Measurements from ENCODE around the gene BRMS1. TPM values are rescaled to one million over a fixed set of nuclear protein-coding genes. Genes with fewer than 3 reads are reported as not detected.

BRMS1 gene
- total and polyA plus RNA-seq, 10 of the 15 experiments (the other 5 are each of a cell fraction or from before 2014, with no cell fraction given): 2.1 to 85.3 (median 48.5) TPM

DNA sequence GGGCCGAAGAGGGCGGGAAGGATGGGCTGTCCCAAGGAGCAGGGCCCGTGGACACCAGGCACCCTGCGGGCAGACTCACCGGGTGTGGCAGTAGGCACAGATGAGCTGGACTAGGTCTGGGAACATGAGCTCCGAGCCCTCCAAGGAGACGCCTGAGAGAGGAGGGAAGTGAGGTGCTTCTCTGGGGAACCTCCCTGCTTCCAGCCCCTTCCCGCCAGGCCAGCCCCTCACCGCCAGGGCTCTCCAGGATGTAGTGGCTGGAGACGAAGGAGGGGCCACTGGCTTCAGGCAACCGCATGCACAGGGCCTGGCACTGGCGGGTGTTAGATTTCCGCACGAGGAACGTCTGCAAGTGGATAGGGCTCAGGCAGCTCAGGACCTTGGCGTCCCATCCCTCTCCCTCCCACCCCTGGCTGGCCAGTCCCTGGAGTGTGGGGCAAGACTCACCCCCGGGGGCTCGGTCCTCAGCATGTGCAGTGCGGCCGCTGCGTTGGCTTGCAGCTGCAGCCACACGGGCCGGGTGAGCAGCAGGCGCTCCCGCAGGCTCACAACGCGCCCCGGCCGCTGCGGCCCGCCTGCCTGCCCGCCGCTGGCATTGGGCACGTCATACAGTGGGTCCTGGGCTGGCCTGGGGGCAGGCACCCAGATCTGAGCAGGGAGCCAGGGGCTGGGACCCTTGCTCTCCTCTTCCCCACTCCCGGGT is 9.2 kb downstream of the BRMS1 start:
- Histone ChIP-seq H3K36me3 (ENCODE audit: control insufficient read depth in 2 of 2, insufficient read depth in 2 of 2, low read length in 1 of 2) (peaks cover 0 to 10% of the 10 kb centered on the region in 2 experiments; a peak in 3 of 4 replicates), H3K79me2 (ENCODE audit: control insufficient read depth, insufficient read depth, low read length) (no peaks in the 10 kb centered on the region), H2AFZ (ENCODE audit: control insufficient read depth, low read depth, low read length) (no peak overlapping the region), H3K9ac (ENCODE audit: control insufficient read depth, insufficient read depth, low read length) (no peak overlapping the region), H3K9me3 (replicated peaks; ENCODE audit: control insufficient read depth, insufficient read depth, low read length) (no peaks in the 10 kb centered on the region), H3K4me1 (ENCODE audit: control insufficient read depth, insufficient read depth, low read length) (peaks cover 21% of the 10 kb centered on the region), H3K27me3 (replicated peaks in 1 of 2; ENCODE audit: control insufficient read depth in 2 of 2, insufficient read depth in 2 of 2, low read length in 1 of 2) (no peaks in the 10 kb centered on the region), H3K4me2 (ENCODE audit: control insufficient read depth, insufficient read depth) (no peak overlapping the region; the same call in 1 of the 2 replicates), H3K27ac (ENCODE audit: control insufficient read depth, insufficient read depth) (no peak overlapping the region), H3K4me3 (no peak overlapping the region), H4K20me1 (ENCODE audit: control insufficient read depth, insufficient read depth) (no peaks in the 10 kb centered on the region)
- BruUV-seq (replicated peaks): no TSS peak
- 38% methylated on average over 34 of the region's 35 CpGs for WGBS (ENCODE audit: insufficient coverage, insufficient replicate concordance, low lambda C conversion rate, missing lambda C conversion rate)
- FAIRE-seq (no peak), ATAC-seq (peak; percentile 7), DNase-seq (ENCODE audit: low read depth, low spot score) (no peak)
- in situ Hi-C loops (cut with MboI): no loop called here
- ChIA-PET RAD21 (ENCODE audit: unreplicated experiment) (interaction anchor here (0.7 to 3.6 kb wide), 9 partner anchors 9 to 271 kb away, joined by 3 to 49 read pairs (median 3); partner anchors contain the start of genes B4GAT1, BRMS1 and YIF1A), CTCF (interaction anchor here (0.7 to 2.6 kb wide), 12 partner anchors 9 to 209 kb away, joined by 3 to 50 read pairs (median 3); partner anchors contain the start of genes BRMS1 and YIF1A), POLR2A (interaction anchor here (1.2 to 2.3 kb wide), 3 partner anchors 10 to 47 kb away, joined by 5 to 16 read pairs (median 15); partner anchors contain the start of genes BRMS1 and YIF1A), SMC1A (ENCODE audit: uncharacterized antibody, unreplicated experiment) (interaction anchor here (1.0 to 2.2 kb wide), 4 partner anchors 8 to 51 kb away, joined by 5 to 16 read pairs (median 6); no protein-coding TSS in a partner anchor)
- intact Hi-C loops (cut with micrococcal nuclease; ENCODE audit: unreplicated experiment): no loop called here
- TF ChIP-seq RELA (IDR thresholded peaks at IDR 0.05; ENCODE audit: borderline replicate concordance, partially characterized antibody) (no peak), IRF4 (IDR thresholded peaks at IDR 0.05; ENCODE audit: low read depth, low read length) (no peak), ZNF384 (IDR thresholded peaks at IDR 0.05; ENCODE audit: borderline replicate concordance, low read depth, low read length) (no peak), SREBF2 (IDR thresholded peaks at IDR 0.05; ENCODE audit: low read length) (no peak), SIX5 (IDR thresholded peaks at IDR 0.05; ENCODE audit: low read depth, low read length, severe bottlenecking) (no peak), KLF5 (IDR thresholded peaks at IDR 0.05; ENCODE audit: partially characterized antibody) (no peak), LARP7 (IDR thresholded peaks at IDR 0.05) (no peak), MTA2 (IDR thresholded peaks at IDR 0.05; ENCODE audit: low read depth) (no peak), POU2F2 (IDR thresholded peaks at IDR 0.05; ENCODE audit: borderline replicate concordance, low read depth, low read length) (no peak), WRNIP1 (IDR thresholded peaks at IDR 0.05; ENCODE audit: borderline replicate concordance, low read depth, low read length) (no peak), SREBF1 (IDR thresholded peaks at IDR 0.05; ENCODE audit: low read length) (no peak), BRCA1 (IDR thresholded peaks at IDR 0.05; ENCODE audit: low read depth, low read length) (no peak), TARDBP (IDR thresholded peaks at IDR 0.05; ENCODE audit: borderline replicate concordance) (no peak), EP300 (IDR thresholded peaks at IDR 0.05; ENCODE audit: borderline replicate concordance in 1 of 2, control insufficient read depth in 1 of 2, low read depth in 2 of 2, low read length in 2 of 2) (no peak), POLR2AphosphoS2 (IDR thresholded peaks at IDR 0.05; ENCODE audit: low read depth, low read length) (no peak), SMARCA5 (IDR thresholded peaks at IDR 0.05) (no peak)
- TF ChIP-seq, protein P1, sequence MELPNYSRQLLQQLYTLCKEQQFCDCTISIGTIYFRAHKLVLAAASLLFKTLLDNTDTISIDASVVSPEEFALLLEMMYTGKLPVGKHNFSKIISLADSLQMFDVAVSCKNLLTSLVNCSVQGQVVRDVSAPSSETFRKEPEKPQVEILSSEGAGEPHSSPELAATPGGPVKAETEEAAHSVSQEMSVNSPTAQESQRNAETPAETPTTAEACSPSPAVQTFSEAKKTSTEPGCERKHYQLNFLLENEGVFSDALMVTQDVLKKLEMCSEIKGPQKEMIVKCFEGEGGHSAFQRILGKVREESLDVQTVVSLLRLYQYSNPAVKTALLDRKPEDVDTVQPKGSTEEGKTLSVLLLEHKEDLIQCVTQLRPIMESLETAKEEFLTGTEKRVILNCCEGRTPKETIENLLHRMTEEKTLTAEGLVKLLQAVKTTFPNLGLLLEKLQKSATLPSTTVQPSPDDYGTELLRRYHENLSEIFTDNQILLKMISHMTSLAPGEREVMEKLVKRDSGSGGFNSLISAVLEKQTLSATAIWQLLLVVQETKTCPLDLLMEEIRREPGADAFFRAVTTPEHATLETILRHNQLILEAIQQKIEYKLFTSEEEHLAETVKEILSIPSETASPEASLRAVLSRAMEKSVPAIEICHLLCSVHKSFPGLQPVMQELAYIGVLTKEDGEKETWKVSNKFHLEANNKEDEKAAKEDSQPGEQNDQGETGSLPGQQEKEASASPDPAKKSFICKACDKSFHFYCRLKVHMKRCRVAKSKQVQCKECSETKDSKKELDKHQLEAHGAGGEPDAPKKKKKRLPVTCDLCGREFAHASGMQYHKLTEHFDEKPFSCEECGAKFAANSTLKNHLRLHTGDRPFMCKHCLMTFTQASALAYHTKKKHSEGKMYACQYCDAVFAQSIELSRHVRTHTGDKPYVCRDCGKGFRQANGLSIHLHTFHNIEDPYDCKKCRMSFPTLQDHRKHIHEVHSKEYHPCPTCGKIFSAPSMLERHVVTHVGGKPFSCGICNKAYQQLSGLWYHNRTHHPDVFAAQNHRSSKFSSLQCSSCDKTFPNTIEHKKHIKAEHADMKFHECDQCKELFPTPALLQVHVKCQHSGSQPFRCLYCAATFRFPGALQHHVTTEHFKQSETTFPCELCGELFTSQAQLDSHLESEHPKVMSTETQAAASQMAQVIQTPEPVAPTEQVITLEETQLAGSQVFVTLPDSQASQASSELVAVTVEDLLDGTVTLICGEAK (IDR thresholded peaks at IDR 0.05; ENCODE audit: borderline replicate concordance): no peak

Measured in GM12878 (cell line).